ENCODE measurements around the gene EZR. TPM values are rescaled to one million over a fixed set of nuclear protein-coding genes. Genes with fewer than 3 reads are reported as not detected.

Gene EZR
- total RNA-seq, 1 donor from 2014 or later = 195 TPM

GRCh38 chr6:158769234-158769770 is 49.9 kb downstream of the EZR start:
- peak; percentile 62 for ATAC-seq
- intact Hi-C loops (cut with micrococcal nuclease) = loop anchor here (10.0 kb wide), 1 partner anchor 55 kb away; no protein-coding TSS in a partner anchor
- DNase-seq = peak; percentile 62

- DNase-seq = no peak
- no peak for ATAC-seq
- intact Hi-C loops (cut with micrococcal nuclease) = loop anchor here (10.0 kb wide), 1 partner anchor 54 kb away; no protein-coding TSS in a partner anchor
Observed at GRCh38 chr6:158768436-158768835, 50.7 kb downstream of the EZR start.

GRCh38 chr6:158767709-158768108 is 51.5 kb downstream of the EZR start:
- intact Hi-C loops (cut with micrococcal nuclease) = loop anchor here (10.0 kb wide), 1 partner anchor 53 kb away; no protein-coding TSS in a partner anchor
- peak; percentile 54 for DNase-seq
- peak; percentile 24 for ATAC-seq

DNA sequence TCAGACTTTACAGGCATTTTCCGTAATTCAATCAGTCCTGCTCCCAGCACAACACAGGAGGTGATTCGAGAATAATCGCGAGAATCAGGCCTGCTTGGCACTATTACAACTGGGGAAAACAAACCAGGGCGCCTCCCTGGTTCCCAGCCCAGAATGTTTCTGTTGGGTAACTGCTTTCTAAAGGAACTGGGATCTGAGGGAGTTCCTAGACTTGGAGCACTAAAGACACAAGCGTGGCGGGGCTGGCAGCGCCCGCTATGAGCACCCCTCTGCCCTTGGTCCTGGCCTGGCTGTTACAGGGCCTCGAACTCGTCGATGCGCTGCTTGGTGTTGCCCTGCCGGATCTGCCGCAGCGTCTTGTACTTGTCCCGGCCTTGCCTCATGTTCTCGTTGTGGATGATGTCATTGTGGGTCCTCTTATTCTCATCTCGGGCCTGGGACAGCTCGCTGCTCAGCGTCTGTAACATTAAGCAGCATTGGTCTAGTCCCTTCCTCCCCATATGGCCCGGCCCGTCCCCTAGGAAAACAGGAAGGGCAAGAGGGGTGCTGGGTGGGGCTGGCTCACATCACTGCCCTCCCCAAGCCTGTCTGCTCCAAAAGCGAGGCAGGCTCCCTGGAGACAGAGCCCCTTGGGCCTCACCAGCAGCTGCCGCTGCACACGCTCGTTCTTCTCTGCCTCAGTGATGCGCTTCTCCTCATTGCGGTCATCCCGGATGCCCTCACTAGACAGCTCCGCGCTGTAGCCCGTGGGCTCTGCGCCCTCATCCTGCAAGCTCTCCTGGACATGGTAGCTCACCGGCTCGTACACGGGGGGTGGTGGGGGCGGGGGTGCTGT is 52.3 kb downstream of the EZR start:
- intact Hi-C loops (cut with micrococcal nuclease) = loop anchor here (10.0 kb wide), 1 partner anchor 52 kb away; no protein-coding TSS in a partner anchor
- ATAC-seq (no peak), DNase-seq (no peak)

DNA sequence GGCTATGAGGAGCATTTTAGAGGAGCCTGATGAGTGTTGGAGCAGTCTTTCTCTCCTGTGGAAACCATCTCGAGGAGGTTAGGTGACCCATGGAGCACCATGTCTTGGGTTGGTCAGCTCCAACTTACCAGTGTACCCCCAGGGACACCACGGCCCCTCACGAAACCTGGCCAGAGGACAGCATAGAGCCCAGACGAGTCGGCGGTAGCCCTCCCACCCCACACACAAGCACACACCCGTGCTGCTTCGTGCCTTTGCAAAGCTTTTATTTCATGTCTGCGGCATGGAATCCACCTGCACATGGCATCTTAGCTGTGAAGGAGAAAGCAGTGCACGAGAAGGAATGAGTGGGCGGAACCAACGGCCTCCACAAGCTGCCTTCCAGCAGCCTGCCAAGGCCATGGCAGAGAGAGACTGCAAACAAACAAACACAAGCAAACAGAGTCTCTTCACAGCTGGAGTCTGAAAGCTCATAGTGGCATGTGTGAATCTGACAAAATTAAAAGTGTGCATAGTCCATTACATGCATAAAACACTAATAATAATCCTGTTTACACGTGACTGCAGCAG is 53.6 kb downstream of the EZR start:
- DNase-seq (no peak), ATAC-seq (no peak)
- intact Hi-C loops (cut with micrococcal nuclease) = loop anchor here (10.0 kb wide), 1 partner anchor 51 kb away; no protein-coding TSS in a partner anchor

GRCh38 chr6:158764926-158765325 is 54.2 kb downstream of the EZR start:
- ATAC-seq (no peak), DNase-seq (no peak)
- intact Hi-C loops (cut with micrococcal nuclease) = loop anchor here (10.0 kb wide), 1 partner anchor 50 kb away; no protein-coding TSS in a partner anchor

DNA sequence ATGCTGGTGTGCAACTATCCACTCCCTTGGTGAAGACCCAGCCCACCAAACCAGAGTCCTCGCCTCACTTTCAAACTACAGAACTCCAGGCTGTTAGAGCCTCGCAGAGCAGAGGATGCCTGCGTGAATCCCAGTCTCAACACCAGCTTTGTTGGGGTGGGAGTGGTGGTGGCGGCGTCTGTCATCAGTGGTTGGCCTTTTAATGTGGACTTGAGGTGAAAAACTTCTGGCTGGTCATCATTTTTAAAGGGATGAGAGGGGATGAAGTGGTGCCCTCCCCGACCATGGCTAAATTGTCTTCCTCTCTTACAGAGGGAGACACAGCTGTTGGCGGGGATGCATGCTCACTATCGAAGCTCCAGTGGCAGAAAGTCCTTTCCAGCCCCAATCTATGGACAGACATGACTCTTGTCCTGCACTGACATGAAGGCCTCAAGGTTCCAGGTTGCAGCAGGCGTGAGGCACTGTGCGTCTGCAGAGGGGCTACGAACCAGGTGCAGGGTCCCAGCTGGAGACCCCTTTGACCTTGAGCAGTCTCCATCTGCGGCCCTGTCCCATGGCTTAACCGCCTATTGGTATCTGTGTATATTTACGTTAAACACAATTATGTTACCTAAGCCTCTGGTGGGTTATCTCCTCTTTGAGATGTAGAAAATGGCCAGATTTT is 54.9 kb downstream of the EZR start:
- DNase-seq (no peak), ATAC-seq (peak; percentile 1)
- intact Hi-C loops (cut with micrococcal nuclease) = loop anchor here (10.0 kb wide), 1 partner anchor 50 kb away; no protein-coding TSS in a partner anchor

GRCh38 chr6:158763434-158764182 is 55.6 kb downstream of the EZR start:
- ATAC-seq (peak; percentile 46), DNase-seq (no peak)
- intact Hi-C loops (cut with micrococcal nuclease) = loop anchor here (10.0 kb wide), 1 partner anchor 49 kb away; no protein-coding TSS in a partner anchor

- no peak for DNase-seq
- intact Hi-C loops (cut with micrococcal nuclease) = loop anchor here (10.0 kb wide), 1 partner anchor 48 kb away; no protein-coding TSS in a partner anchor
- ATAC-seq = peak; percentile 47
Observed at GRCh38 chr6:158762787-158763433, 56.3 kb downstream of the EZR start.

DNA sequence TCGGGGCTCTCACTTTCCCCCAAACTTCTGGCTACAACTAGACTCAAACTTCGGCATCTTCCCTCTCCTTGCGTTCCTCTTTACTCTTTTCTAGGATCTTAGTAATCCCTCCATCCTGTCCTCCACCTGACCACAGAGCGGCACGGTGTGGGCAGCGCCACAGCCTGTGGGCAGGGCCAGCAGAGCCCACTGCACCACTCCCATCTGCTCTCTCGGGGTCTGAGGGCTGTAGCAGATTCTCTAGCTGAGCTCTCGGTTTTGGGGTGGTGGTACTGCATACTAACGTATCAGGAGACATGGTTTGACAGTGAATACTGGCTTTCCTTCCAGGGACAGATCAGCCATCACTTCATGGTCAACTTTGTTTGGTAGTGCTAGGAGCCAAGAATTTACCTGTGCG is 57.4 kb downstream of the EZR start:
- no peak for ATAC-seq
- intact Hi-C loops (cut with micrococcal nuclease) = loop anchor here (10.0 kb wide), 1 partner anchor 47 kb away; no protein-coding TSS in a partner anchor
- no peak for DNase-seq

- intact Hi-C loops (cut with micrococcal nuclease) = loop anchor here (10.0 kb wide), 1 partner anchor 46 kb away; no protein-coding TSS in a partner anchor
- ATAC-seq (no peak), DNase-seq (no peak)
Observed at GRCh38 chr6:158760618-158761250, 58.4 kb downstream of the EZR start.

DNA sequence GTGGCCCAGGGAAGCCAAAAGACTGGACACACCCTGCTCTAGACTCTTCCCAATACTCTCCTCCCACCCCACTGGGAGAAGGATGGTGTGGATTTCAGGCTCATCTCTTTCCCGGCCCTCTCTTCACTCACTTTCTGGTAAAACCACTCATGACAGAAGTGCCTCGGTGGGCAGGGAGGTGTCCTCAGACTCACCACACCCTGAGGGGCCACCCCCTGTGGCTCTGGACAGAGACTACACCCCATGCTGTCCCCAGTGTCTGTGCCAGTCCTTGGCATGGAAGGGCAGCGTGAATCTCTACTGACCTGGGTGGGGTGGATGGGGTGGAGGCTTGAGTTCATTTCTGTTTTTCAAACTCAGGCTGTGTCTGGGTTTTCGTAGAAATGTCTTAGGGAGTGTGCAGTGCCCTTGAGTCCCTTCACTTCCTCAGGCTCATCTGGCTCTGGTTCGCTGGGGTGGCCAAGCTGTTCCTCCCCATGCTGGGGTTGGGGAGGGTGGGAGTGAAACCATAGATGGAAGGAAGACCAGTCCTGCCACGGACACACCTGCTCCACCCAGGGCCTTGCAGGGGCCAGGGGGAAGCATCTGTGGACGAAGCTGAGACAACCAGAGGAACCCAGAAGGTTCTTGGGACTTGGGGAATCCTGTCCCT is 59.1 kb downstream of the EZR start:
- no peak for DNase-seq
- intact Hi-C loops (cut with micrococcal nuclease) = loop anchor here (10.0 kb wide), 1 partner anchor 45 kb away; no protein-coding TSS in a partner anchor
- no peak for ATAC-seq

DNA sequence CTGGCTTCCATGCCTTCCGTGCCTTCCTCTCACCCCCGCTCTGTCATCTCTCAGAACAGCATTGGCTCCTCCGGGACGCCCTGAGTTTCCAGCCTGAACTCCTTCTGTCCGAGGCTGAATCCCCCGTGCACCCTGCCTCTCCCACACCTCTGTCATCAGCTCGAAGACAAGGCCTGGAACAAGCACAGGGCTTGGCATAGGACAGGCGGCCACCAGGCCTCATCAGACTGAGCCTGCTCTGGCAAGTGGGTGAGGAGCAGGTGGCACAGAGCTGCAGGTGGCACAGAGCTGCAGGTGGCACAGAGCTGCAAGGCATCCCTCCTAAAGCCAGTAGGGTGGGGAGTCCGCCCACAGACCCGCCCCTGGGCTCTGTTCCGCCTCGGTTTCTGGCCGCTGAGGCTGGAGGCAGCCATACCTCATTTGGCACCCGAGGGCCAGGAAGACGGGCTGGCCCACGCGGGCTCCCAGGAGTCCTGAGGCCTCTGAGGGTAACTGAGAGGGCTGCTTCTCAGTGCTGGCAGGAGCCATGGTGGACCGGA is 60.2 kb downstream of the EZR start:
- intact Hi-C loops (cut with micrococcal nuclease) = no loop called here
- DNase-seq (no peak), ATAC-seq (no peak)

GRCh38 chr6:158758451-158758860 is 60.7 kb downstream of the EZR start:
- DNase-seq = no peak
- intact Hi-C loops (cut with micrococcal nuclease) = no loop called here
- ATAC-seq = peak; percentile 42

DNA sequence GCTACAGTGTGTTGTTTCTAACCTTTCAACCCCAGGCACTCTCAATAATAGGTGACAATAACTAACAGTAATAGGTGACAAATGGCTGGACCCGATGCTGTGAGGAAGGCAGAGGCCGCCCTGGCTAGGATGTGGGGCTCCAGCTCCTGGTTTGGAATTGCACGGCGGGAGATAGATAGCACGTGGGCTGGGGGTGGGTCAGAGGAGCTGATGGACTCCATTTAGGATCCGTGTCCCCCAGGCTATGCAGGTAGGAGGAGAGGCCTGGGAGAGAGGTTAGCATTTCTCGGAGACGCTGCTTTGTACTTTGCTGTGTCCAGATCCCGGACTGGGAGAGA is 61.4 kb downstream of the EZR start:
- ATAC-seq (no peak), DNase-seq (no peak)
- intact Hi-C loops (cut with micrococcal nuclease) = no loop called here

DNA sequence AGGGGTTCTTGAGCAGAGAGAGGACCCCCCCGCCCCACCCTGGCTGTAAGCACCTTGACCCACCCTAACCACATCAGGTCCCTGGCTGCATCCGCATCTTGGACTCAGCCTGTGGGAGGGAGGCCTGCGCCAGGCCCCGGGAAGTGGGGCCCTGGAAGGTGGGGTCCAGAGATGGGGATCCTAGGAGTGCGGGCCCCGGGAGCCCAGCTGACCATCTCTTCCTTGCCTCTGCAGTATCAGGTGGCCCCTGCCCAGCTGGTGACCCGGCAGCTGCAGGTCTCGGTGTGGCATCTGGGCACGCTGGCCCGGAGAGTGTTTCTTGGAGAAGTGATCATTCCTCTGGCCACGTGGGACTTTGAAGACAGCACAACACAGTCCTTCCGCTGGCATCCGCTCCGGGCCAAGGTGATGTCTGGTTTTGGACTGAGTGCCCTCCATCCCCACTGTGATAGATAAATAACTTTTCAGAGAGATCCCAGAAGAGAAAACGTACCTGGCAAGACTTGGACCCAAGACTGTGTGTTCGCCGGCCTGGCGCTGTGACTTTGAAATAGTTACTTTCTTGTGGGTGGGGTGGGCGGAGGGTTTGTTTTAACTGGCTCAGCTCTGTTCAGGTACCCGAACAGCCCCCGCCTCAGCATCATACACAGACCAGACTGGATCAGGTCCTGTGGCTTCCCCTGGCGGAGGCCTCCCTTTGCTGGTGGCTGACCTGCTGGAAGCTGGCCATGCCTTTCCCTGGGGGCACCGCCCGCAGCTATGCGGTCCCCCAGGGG is 62.0 kb downstream of the EZR start:
- DNase-seq (no peak), ATAC-seq (no peak)
- intact Hi-C loops (cut with micrococcal nuclease) = no loop called here
